ENCODE measurements around the gene CMYA5.
"Not testable (repeated sequence)": the region's sequence is repeated elsewhere in the genome, so short reads cannot be mapped to it uniquely, and the experiment has no call there.

The CMYA5 gene

DNA sequence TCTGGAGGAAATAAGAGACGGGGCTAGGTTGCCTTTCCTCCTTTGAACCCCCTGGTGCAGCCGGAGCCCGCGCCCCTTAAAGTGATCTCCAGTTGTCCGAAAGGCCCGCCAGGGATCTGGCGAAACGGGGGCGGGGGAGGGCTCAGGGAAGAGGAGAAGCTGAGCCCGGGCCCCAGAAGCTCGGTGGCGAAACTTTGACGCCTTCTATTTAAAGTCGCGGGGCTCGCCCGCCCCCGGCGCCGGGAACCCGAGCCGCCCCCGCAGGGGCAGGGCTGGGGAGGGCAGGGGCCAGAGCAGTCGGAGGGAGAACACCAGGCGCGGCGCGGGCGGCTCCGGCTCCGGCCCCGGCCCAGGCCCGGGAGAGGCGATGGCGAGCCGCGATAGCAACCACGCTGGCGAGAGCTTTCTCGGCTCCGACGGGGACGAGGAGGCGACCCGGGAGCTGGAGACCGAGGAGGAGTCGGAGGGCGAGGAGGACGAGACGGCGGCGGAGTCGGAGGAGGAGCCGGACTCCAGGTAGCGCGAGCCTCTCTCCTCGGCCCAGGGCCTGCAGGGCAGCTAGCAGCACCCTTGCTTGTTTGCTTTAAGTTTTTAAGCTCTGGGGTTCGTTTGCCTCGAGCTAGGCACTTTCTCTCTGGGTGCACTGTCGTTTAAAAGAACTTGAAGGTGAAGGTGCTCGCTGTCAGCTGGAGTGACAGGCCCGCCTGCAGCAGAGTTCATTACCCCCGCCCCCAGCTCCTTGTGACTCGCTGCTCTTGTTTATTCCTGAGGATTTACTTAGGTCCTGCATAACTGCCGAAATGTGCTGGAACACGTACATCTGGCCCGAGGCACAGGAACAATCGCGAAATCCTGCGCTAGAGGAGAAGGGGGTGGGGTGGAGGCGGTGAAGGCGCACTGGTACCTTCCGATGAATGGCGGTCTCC, at the start of gene CMYA5:
CMYA5 (plus strand) TSS at position 296 of the 926 bp plus-strand sequence; CDS start at position 368, 72 bp downstream.
- no peak for DNase-seq (ENCODE audit: extremely low read depth in 1 of 2, low read depth in 1 of 2)

DNA sequence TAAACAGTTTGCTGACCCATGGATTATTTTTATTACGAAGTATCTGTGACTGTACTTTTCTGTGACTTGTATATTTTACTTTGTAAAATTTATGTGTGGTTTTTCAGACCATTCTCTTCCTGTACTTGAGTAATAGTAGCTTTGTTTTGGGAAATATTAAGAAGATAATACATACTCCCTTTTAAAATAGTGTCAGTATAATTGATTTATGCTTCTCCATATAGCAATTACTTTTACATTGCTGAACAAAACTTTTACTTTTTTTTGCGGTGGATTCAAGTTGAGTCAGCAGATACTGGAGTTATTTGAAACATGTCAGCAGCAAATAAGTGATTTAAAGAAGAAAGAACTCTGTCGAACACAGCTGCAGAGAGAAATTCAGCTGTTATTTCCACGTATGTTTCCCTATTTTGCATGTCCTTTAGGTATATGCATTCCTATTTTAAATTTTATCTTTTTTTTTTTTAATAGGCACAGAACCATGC, 49.0 kb upstream of the CMYA5 start:
- DNase-seq (ENCODE audit: extremely low read depth in 1 of 2, low read depth in 1 of 2): no peak

- DNase-seq (ENCODE audit: extremely low read depth in 1 of 2, low read depth in 1 of 2): no peak
These were observed 48.2 kb upstream of the CMYA5 start for GRCh38 chr5:79641414-79641813.

DNA sequence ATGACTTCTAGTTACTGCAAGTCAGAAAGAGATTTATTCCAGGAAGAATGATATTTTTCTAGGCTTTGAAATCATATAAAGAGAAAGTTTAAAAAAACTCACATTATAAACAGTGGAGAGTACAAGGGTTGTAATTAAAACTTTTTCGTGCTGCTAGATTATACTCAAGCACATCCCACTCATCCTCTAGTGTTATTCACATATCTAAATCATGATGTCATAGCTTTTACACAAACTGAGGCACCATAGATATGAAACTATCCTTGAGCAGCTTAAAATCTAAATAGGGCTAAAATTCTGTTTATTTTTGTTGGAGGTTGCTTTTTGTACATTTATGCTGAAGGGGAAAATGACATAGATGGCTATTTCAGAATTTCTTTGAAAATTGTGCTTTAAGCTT, 47.4 kb upstream of the CMYA5 start:
- no peak for DNase-seq (ENCODE audit: extremely low read depth in 1 of 2, low read depth in 1 of 2)

DNA sequence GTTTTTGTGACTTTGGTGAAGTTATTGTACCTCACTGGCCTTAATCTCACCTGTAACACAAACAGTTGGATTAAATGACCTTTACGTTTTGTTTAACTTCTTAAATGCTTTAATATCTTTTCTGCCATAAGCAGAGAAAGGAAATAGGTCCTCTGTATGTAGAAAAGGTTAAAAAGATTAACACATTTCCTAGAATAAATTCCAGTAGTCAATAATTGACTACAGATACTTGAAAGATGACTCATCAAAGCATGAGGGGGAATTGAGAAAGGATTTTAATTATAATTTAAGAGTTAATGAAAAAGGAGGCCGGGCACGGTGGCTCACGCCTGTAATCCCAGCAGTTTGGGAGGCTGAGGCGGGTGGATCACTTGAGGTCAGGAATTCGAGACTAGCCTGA, 35.8 kb upstream of the CMYA5 start:
- no peak for DNase-seq (ENCODE audit: extremely low read depth in 1 of 2, low read depth in 1 of 2)

DNA sequence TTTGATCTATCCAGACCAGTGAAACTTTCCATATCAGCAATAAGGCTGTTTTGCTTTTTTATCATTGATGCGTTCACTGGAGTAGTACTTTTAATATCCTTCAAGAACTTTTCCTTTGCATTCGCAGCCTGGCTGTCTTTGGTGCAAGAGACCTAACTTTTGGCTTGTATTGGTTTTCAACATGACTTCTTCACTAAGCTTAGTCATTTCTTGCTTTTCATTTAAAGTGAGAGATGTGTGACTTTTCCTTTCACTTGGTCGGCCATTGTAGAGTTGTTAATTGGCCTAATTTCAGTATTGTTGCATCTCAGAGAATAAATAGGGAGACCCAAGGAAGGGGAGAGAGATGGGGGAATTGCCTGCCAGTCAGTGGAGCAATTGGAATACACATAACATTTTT, 26.4 kb upstream of the CMYA5 start:
- DNase-seq (ENCODE audit: extremely low read depth in 1 of 2, low read depth in 1 of 2): no peak

DNA sequence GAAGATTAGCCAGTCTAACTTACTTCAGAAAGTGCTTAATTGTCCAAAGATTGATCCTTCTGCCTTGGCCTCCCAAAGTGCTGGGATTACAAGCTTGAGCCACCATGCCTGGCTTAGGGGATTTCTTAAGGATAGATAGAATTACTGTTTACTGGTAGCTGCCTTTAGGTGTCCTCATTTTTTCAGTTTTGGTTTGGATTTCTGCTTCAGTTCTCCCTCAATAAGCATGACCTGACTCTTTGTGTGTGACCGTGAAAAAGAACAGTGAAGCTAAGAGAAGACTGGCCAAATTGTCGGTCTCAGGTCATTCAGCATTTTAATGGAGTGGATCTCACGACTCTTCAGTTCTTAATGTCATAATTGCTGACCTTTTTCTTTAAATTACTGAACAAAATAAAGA, 22.9 kb upstream of the CMYA5 start:
- DNase-seq (ENCODE audit: extremely low read depth in 1 of 2, low read depth in 1 of 2): no peak

DNA sequence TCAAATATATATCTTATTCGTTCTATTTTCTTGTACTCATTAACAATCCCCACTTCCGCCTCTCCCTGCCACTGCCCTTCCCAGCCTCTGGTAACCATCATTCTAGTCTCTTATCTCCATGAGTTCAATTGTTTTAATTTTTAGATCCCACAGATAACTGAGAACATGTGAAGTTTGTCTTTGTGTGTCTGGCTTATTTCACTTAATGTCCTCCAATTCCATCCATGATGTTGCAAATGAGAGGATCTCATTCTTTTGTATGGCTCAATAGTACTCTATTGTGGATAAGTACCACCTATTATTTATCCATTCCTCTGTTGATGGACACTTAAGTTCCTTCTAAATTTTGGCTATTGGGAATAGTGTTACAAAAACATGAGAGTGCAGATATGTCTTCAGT, 17.2 kb upstream of the CMYA5 start:
- no peak for DNase-seq (ENCODE audit: extremely low read depth in 1 of 2, low read depth in 1 of 2)

DNA sequence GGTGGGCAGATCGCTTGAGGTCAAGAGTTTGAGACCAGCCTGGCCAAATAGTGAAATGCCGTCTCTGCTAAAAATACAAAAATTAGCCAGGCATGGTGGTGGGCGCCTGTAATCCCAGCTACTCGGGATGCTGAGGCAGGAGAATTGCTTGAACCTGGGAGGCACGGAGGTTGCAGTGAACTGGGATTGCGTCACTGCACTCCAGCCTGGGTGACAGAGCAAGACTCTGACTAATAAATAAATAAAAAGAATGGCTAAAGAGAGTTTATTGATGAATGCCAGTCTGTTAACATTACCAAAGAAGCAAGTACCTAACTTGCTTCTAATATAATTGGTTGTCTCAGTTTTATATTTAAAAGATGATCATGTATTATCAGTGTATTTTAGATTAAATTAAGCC, 13.3 kb upstream of the CMYA5 start:
- DNase-seq (ENCODE audit: extremely low read depth in 1 of 2, low read depth in 1 of 2): not testable (repeated sequence)

GRCh38 chr5:79682102-79682501, 7.5 kb upstream of the CMYA5 start:
- DNase-seq (ENCODE audit: extremely low read depth in 1 of 2, low read depth in 1 of 2): not testable (repeated sequence)

- no peak for DNase-seq (ENCODE audit: extremely low read depth in 1 of 2, low read depth in 1 of 2)
These were observed 4.9 kb upstream of the CMYA5 start for GRCh38 chr5:79684782-79685181.

GRCh38 chr5:79685627-79686026, 4.0 kb upstream of the CMYA5 start:
- DNase-seq (ENCODE audit: extremely low read depth in 1 of 2, low read depth in 1 of 2): no peak

GRCh38 chr5:79686799-79687198, 2.8 kb upstream of the CMYA5 start:
- no peak for DNase-seq (ENCODE audit: extremely low read depth in 1 of 2, low read depth in 1 of 2)

- no peak for DNase-seq (ENCODE audit: extremely low read depth in 1 of 2, low read depth in 1 of 2)
These were observed 1.7 kb upstream of the CMYA5 start for GRCh38 chr5:79687889-79688288.

GRCh38 chr5:79691007-79691406, 1.4 kb downstream of the CMYA5 start:
- DNase-seq (ENCODE audit: extremely low read depth in 1 of 2, low read depth in 1 of 2): no peak

GRCh38 chr5:79692596-79692995, 3.0 kb downstream of the CMYA5 start:
- no peak for DNase-seq (ENCODE audit: extremely low read depth in 1 of 2, low read depth in 1 of 2)

DNA sequence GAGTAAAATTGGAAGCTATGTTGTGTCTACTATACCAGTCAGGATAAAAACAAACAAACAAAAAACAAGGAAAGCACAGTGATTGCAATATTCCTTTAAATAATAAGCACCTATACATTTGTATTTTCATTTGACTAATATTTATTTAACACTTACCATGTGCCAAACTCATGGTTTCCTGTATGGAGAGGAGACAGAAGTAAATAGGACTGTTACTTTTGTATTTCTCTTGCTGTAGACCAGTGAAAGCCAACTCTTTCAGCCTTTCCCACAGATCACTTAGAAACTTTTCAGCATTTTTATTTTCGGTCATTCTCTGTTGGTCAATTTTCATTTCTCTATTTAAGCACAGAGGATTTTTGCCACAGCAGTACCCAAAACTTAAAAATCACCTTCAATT, 4.5 kb downstream of the CMYA5 start:
- DNase-seq (ENCODE audit: extremely low read depth in 1 of 2, low read depth in 1 of 2): no peak

DNA sequence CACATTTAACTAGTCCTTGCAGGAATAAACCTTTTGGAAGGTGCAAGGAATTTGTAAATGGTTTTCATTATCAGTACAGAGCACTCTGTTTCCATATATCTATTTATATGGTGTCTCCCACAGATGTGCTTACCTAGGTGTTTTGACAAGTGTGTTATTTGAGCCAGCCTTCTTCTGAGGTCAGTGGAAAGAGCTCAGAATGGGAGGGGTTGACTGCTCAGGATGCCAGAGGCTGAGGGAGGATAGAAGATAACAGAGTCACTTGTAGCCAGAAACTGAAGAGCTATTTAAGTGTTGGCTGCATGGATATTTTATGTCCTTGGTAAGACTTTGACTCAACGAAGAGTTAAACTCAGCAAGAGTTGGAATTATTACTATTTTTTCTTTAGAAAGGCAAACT, 5.0 kb downstream of the CMYA5 start:
- no peak for DNase-seq (ENCODE audit: extremely low read depth in 1 of 2, low read depth in 1 of 2)

GRCh38 chr5:79695526-79695925, 5.9 kb downstream of the CMYA5 start:
- no peak for DNase-seq (ENCODE audit: extremely low read depth in 1 of 2, low read depth in 1 of 2)

GRCh38 chr5:79697222-79698170, 7.9 kb downstream of the CMYA5 start:
- no peak for DNase-seq (ENCODE audit: extremely low read depth in 1 of 2, low read depth in 1 of 2)

DNA sequence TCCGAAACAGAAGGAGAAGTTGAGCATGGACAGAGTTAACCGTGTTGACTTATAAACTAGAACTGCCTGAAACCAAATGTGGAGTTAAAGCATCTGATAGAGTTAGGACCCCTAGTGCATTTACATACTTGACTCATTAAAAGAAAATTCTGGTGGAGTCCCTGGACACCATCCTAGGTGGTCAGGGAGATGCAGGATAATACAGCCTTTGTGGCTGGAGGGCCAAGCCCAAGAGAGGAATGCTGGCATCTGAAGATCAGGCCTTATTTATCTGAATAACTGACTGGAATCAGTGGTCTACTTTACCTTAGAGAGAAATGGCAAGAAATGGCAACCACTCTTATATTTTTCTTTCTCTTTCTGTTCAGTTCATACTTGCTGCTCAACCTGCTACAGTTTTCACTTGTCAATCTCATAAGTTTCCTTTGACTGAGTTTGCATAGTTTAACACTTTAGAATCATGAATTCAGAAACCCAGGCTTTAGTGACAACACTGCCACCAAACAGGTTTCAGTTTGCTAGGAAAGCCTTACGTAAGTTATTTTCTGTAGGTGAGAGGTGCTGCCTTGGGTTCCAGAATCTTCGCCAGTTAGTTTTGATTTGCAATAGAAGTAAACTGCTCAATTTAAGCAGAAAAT, 10.2 kb downstream of the CMYA5 start:
- DNase-seq (ENCODE audit: extremely low read depth in 1 of 2, low read depth in 1 of 2): no peak

Measured in activated CD8-positive, alpha-beta memory T cell treated with anti-CD3 and anti-CD28 coated beads for 1 hour (primary cell).